D721Med (cell line): ENCODE measurements around the gene CCDC120.

Experiments used
- DNase-seq: peaks from one replicate; pipeline ENCODE4 v3.0.0; 2011; ENCODE audit warnings: low spot score; ENCODE audit not compliant: insufficient read length
- FAIRE-seq: peaks from 2 replicates; lab custom pipeline; 2011; peaks lifted over from hg19 to GRCh38; lab: Jason Lieb, UNC
- TF ChIP-seq, protein P1 (sequence below): IDR thresholded peaks from 2 replicates; pipeline ENCODE4 v1.5.1; 2012; ENCODE audit warnings: mild to moderate bottlenecking, control low read depth; ENCODE audit not compliant: insufficient read depth; ENCODE audit errors: missing control alignments

Gene CCDC120, protein sequence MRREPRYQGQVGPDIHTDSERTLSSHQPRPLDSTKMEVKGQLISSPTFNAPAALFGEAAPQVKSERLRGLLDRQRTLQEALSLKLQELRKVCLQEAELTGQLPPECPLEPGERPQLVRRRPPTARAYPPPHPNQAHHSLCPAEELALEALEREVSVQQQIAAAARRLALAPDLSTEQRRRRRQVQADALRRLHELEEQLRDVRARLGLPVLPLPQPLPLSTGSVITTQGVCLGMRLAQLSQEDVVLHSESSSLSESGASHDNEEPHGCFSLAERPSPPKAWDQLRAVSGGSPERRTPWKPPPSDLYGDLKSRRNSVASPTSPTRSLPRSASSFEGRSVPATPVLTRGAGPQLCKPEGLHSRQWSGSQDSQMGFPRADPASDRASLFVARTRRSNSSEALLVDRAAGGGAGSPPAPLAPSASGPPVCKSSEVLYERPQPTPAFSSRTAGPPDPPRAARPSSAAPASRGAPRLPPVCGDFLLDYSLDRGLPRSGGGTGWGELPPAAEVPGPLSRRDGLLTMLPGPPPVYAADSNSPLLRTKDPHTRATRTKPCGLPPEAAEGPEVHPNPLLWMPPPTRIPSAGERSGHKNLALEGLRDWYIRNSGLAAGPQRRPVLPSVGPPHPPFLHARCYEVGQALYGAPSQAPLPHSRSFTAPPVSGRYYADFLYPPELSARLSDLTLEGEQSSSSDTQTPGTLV

DNA sequence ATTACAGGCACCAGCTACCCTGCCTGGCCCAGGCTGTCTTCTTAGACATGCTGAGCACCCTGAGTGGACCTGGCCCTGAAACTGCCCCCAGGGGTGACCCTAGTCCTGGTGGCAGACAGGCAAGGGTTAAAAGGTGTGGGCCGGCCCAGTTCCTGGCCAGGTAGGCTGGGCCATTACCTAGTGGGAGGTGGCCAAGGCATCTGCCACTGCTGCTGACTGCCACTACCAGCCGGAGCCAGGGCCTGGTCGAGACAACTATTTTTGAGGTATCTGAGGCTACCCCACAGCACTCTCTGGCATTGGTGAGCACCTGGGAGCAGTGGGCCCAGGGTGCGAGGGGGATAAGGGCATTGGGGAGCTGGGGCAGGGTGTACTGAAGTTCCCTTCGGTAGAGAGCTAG, at the start of gene CCDC120:
Gene CCDC120, plus strand, starts transcription at position 206 of the 400 bp plus-strand sequence. CDS start 3,043 bp downstream, outside the sequence.
- TF ChIP-seq, protein P1, sequence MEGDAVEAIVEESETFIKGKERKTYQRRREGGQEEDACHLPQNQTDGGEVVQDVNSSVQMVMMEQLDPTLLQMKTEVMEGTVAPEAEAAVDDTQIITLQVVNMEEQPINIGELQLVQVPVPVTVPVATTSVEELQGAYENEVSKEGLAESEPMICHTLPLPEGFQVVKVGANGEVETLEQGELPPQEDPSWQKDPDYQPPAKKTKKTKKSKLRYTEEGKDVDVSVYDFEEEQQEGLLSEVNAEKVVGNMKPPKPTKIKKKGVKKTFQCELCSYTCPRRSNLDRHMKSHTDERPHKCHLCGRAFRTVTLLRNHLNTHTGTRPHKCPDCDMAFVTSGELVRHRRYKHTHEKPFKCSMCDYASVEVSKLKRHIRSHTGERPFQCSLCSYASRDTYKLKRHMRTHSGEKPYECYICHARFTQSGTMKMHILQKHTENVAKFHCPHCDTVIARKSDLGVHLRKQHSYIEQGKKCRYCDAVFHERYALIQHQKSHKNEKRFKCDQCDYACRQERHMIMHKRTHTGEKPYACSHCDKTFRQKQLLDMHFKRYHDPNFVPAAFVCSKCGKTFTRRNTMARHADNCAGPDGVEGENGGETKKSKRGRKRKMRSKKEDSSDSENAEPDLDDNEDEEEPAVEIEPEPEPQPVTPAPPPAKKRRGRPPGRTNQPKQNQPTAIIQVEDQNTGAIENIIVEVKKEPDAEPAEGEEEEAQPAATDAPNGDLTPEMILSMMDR: no peak
- no peak for FAIRE-seq
- no peak for DNase-seq

DNA sequence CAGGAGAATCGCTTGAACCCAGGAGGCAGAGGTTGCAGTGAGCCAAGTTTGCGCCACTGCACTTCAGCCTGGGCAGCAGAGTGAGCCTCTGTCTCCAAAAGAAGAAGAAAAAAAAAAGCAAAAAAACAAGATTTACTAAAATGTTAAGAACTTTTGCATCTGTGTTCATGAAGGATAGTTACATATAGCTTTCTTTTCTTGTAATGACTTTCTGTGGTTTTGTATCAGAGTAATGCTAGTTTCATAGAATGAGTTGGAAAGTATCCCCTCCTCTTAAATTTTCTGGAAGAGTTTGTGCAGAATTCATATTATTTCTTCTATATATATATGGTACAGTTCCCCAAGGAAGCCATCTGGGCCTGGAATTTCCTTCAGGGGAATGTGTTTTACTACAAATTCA, 39.7 kb upstream of the CCDC120 start:
- TF ChIP-seq, protein P1: no peak
- no peak for DNase-seq
- FAIRE-seq: no peak

DNA sequence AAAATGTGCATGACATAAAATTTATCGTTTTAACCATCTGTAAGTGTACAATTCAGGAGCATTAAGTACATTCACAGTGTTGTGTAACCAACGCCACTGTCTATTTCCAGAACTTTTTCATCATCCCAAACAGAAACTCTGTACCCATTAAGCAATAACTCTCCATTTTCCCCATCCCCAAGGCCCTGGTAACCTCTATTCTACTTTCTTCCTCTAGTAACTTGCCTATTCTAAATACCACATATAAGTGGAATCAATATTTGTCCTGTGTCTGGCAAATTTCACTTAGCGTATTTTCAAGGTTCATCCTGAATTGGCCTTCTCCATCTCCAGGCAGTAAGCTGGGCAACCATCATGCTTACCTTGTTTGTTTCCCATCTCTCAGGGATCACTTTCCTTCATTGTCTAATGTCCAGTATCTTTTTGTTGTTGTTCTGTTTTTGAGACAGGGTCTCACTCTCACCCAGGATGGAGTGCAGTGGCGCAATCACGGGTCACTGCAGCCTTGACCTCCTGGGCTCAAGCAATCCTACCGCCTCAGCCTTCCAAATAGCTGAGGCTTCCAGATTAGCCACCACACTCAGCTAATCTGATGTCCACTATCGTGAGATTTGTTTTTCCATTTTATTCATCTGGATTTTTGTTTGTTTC, 39.1 kb upstream of the CCDC120 start:
- FAIRE-seq (no peak), DNase-seq (no peak)
- TF ChIP-seq, protein P1: no peak

DNA sequence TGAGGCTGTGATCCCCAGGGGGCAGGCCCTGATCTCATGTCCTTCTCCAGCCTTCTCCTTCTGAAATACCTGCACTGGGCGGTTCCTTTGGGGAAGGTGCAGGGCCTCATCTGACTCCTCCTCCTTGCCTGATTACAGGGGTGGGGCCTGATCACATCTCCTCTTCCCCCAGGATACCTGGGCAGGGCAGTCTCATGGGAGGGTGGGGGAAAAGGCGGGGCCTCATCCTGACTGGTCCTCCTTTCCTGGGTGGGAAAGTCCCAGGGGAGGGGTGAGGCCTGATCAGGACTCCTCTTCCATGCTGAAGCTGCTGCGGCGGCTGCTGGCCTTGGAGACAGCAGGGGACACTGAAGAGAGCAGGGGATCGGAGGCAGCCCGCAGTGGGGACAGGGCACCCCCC, 28.9 kb upstream of the CCDC120 start:
- TF ChIP-seq, protein P1: no peak
- no peak for FAIRE-seq
- no peak for DNase-seq

DNA sequence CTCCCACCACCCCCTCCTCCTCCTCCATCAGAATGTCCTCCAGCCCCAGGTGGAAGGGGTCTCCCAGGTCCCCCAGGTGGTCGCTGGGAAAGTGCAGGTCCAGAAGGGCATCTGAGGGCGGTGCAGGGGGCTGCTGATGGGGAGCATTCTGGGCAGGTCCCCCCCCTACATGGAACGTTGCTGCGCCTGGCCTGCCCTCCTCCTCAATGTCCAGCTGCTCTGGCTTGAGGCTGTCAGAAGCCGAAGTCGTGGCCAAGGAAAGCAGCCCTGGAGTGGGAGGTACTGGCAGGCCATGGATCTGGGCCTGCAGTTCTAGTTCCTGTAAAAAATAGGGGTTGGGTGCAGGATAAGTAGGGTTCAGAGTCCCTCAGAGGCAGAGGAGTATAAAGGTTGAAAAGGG, 28.5 kb upstream of the CCDC120 start:
- TF ChIP-seq, protein P1: no peak
- FAIRE-seq: no peak
- no peak for DNase-seq

DNA sequence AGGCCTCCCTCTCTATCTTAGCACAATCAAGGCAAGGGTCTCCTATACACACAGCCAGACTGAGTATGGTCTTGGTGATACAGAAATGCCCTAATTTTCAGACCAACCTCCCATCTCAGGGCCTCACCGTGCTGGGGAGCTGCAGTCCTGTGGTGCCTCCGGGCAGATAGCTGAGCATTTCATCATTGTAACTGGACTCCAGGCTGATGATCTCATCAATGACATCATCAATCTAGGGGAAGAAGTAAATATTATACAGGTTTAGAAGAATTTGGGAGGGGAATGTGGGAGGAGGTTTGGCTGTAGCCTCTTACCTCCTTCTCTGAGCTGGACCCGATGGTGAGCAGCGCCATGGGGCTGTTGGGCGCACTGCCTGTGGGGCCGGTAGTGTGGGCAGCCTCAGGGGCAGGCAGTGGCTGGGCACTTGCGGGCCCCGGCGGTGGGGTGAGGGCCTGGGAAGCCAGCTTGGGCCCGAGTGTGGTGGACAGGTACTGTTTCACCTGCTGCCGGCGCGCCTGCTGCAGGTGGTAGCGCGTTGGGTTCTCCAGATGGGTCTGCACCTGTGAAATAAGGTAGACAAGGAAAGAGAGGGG, 20.8 kb upstream of the CCDC120 start:
- DNase-seq: no peak
- no peak for FAIRE-seq

More for the DNA sequence above, 20.8 kb upstream of the CCDC120 start:
- TF ChIP-seq, protein P1: no peak
